Muscle layer of duodenum (tissue), 2 donors: ENCODE measurements around the gene RTL5.

ENCODE experiments used
- H3K27ac ChIP-seq: one replicate; pipeline ENCODE4 v1.7.0; 2013; ENCODE audit warnings: mild to moderate bottlenecking, low read length
- H3K27me3 ChIP-seq: one replicate; pipeline ENCODE4 v1.7.0; 2013; ENCODE audit warnings: low read depth, mild to moderate bottlenecking, control low read depth, low read length
- H3K36me3 ChIP-seq, 2 donors: one replicate each; pipeline ENCODE4 v1.7.0; 2013; ENCODE audit warnings: low read length in 2 of 2, control low read depth in 1 of 2, mild to moderate bottlenecking in 1 of 2; ENCODE audit not compliant: insufficient read depth in 2 of 2, control insufficient read depth in 1 of 2
- H3K4me1 ChIP-seq, 2 donors: one replicate each; pipeline ENCODE4 v1.7.0; 2013; ENCODE audit warnings: low read length in 2 of 2, mild to moderate bottlenecking in 2 of 2, control low read depth in 1 of 2, moderate library complexity in 1 of 2; ENCODE audit not compliant: insufficient read depth in 2 of 2, control insufficient read depth in 1 of 2
- H3K4me3 ChIP-seq, 2 donors: one replicate each; pipeline ENCODE4 v1.7.0; 2013; ENCODE audit warnings: low read length in 2 of 2, low read depth in 1 of 2, mild to moderate bottlenecking in 1 of 2
- H3K9me3 ChIP-seq, 2 donors: one replicate each; pipeline ENCODE4 v1.7.0; 2013; ENCODE audit warnings: low read length in 2 of 2, control low read depth in 1 of 2, mild to moderate bottlenecking in 1 of 2; ENCODE audit not compliant: control insufficient read depth in 1 of 2
- donor health status: healthy.

Gene RTL5

DNA sequence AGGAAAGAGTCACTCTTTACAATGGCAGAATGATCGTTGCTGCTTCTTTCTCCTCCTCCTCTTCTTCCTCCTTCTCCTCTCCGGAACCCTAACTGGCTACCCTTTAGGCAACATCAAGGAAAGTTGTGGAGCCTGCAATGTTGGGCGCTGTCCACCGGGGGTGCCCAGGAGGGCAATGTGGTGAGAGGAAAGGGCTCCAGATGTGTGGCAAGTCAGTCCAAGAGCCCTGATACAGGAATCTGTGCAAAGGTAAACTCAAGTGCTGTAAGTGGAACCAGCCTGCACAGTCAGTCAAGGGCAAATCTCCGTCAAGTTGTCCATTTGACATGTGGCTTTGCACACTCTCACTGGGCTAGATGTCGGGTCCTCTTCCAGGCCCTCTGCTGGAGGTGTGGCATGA, 2.8 kb downstream of the RTL5 start:
- peaks cover 10 to 57% of the 10 kb centered on the region in 2 donors for H3K4me1 ChIP-seq
- no peaks in the 10 kb centered on the region for H3K27me3 ChIP-seq
- H3K36me3 ChIP-seq, result no peaks in the 10 kb centered on the region
- H3K9me3 ChIP-seq, result no peaks in the 10 kb centered on the region
- H3K4me3 ChIP-seq, result no peak overlapping the region
- no peak overlapping the region for H3K27ac ChIP-seq

GRCh38 chrX:72128183-72128834, 3.4 kb downstream of the RTL5 start:
- no peaks in the 10 kb centered on the region for H3K36me3 ChIP-seq
- no peaks in the 10 kb centered on the region for H3K27me3 ChIP-seq
- H3K4me3 ChIP-seq, result no peak overlapping the region
- H3K27ac ChIP-seq, result no peak overlapping the region
- H3K4me1 ChIP-seq, result peaks cover 10 to 63% of the 10 kb centered on the region in 2 donors
- H3K9me3 ChIP-seq, result no peaks in the 10 kb centered on the region

GRCh38 chrX:72127332-72127731, 4.4 kb downstream of the RTL5 start:
- Histone ChIP-seq H3K9me3 (no peaks in the 10 kb centered on the region), H3K36me3 (no peaks in the 10 kb centered on the region), H3K4me1 (peaks cover 10 to 72% of the 10 kb centered on the region in 2 donors), H3K4me3 (no peak overlapping the region), H3K27me3 (no peaks in the 10 kb centered on the region), H3K27ac (no peak overlapping the region)

- H3K27me3 ChIP-seq, result no peaks in the 10 kb centered on the region
- peaks cover 10 to 72% of the 10 kb centered on the region in 2 donors for H3K4me1 ChIP-seq
- no peaks in the 10 kb centered on the region for H3K36me3 ChIP-seq
- peak overlapping the region; percentile 56 for H3K27ac ChIP-seq
- no peak overlapping the region for H3K4me3 ChIP-seq
- no peaks in the 10 kb centered on the region for H3K9me3 ChIP-seq
Measured at GRCh38 chrX:72126539-72127140, 5.1 kb downstream of the RTL5 start.

DNA sequence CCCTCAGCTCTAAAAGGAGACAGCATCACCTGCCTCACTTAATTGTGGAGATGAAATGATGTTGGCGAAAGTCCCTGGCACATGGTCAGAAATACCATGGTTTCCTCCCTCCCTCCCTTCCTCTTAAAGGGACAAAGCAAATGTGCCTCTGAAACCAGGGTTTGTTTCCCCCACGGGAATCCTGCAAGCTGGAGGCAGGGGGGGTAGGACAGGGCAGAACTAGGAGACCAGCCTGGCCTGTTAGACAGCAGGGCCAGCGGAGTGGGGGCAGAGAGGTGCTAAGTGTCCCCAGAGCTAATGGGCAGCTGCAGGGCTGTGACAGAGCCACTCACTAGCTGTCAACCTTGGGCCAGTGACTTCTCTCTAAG, 5.7 kb downstream of the RTL5 start:
- Histone ChIP-seq H3K9me3 (no peaks in the 10 kb centered on the region), H3K27me3 (no peaks in the 10 kb centered on the region), H3K27ac (peak overlapping the region; percentile 56), H3K4me3 (peak overlapping the region in 1 of 2 donors; percentile 8), H3K4me1 (peaks cover 10 to 73% of the 10 kb centered on the region in 2 donors), H3K36me3 (no peaks in the 10 kb centered on the region)

- Histone ChIP-seq H3K4me1 (peaks cover 10 to 74% of the 10 kb centered on the region in 2 donors), H3K36me3 (no peaks in the 10 kb centered on the region), H3K27me3 (no peaks in the 10 kb centered on the region), H3K4me3 (no peak overlapping the region), H3K27ac (peak overlapping the region; percentile 56), H3K9me3 (no peaks in the 10 kb centered on the region)
Measured at GRCh38 chrX:72125331-72126047, 6.2 kb downstream of the RTL5 start.

GRCh38 chrX:72124540-72125201, 7.0 kb downstream of the RTL5 start:
- Histone ChIP-seq H3K9me3 (no peaks in the 10 kb centered on the region), H3K27me3 (no peaks in the 10 kb centered on the region), H3K4me1 (peaks cover 10 to 69% of the 10 kb centered on the region in 2 donors), H3K4me3 (no peak overlapping the region), H3K27ac (no peak overlapping the region), H3K36me3 (no peaks in the 10 kb centered on the region)

- H3K36me3 ChIP-seq, result no peaks in the 10 kb centered on the region
- H3K4me1 ChIP-seq, result peaks cover 10 to 63% of the 10 kb centered on the region in 2 donors
- H3K9me3 ChIP-seq, result no peaks in the 10 kb centered on the region
- H3K27ac ChIP-seq, result no peak overlapping the region
- H3K4me3 ChIP-seq, result no peak overlapping the region
- H3K27me3 ChIP-seq, result no peaks in the 10 kb centered on the region
Measured at GRCh38 chrX:72123471-72124185, 8.1 kb downstream of the RTL5 start.

GRCh38 chrX:72122621-72123337, 8.9 kb downstream of the RTL5 start:
- Histone ChIP-seq H3K27ac (no peak overlapping the region), H3K36me3 (no peaks in the 10 kb centered on the region), H3K27me3 (no peaks in the 10 kb centered on the region), H3K9me3 (no peaks in the 10 kb centered on the region), H3K4me3 (no peak overlapping the region), H3K4me1 (peaks cover 10 to 56% of the 10 kb centered on the region in 2 donors)

DNA sequence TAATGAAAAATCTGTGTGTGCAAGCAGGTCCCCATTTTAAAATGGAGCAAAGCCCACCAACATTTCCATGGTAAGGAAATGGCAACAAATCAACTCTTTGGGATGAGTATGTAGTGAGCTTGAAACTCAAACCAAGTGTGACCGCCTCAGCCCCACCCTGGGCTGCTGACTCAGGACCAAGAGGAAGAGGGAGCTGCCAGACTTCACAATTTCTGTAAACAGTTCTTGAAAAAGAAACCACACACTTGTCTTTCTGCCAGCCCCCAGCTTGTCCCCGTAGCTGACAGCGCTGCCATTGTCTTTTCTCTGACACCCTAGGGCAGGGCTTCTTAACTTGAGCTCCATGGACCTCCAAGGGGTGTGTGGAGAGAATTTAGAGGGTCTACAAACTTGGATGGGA, 10.3 kb downstream of the RTL5 start:
- Histone ChIP-seq H3K4me1 (peaks cover 6 to 47% of the 10 kb centered on the region in 2 donors), H3K27ac (peak overlapping the region; percentile 75), H3K36me3 (no peaks in the 10 kb centered on the region), H3K9me3 (no peaks in the 10 kb centered on the region), H3K27me3 (no peaks in the 10 kb centered on the region), H3K4me3 (no peak overlapping the region)
